ENCODE data around the gene RILPL2. TPM values are rescaled to one million over a fixed set of nuclear protein-coding genes. Genes with fewer than 3 reads are reported as not detected.
"Not testable (repeated sequence)": the region's sequence is repeated elsewhere in the genome, so short reads cannot be mapped to it uniquely, and the experiment has no call there.

Gene RILPL2
- total RNA-seq, 1 donor from 2014 or later, result 1.4 TPM

DNA sequence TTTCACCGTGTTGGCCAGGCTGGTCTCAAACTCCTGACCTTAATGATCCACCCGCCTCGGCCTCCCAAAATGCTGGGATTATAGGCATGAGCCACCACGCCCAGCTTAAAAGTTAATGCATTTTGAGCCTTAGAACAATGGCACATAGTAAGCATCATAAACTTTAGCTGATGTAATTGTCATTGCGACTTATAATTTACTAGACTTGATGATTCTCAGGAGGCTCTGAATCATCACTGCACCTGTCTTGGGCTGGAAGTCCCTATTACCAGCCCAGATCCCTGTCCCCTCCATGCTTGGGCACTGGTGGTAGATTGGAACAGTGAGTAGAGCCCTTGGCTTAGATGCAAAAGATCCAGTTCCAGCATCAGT lies 26.5 kb downstream of the RILPL2 start:
- peaks cover 13% of the 10 kb centered on the region for H3K36me3 Mint-ChIP-seq (ENCODE audit: low read depth, unreplicated experiment)
- H3K9me3 ChIP-seq (ENCODE audit: insufficient read depth, low read depth, low read length), result no peaks in the 10 kb centered on the region
- H2AFZ ChIP-seq (ENCODE audit: low read depth, low read length), result no peak overlapping the region
- H3K4me3 Mint-ChIP-seq (ENCODE audit: unreplicated experiment), result no peak overlapping the region
- H3K4me3 ChIP-seq (ENCODE audit: insufficient read depth, low read depth, low read length), result no peak overlapping the region
- no peaks in the 10 kb centered on the region for H4K20me1 ChIP-seq (ENCODE audit: insufficient read depth, low read length)
- no peaks in the 10 kb centered on the region for H3K4me1 Mint-ChIP-seq (ENCODE audit: low read depth, unreplicated experiment)
- no peak overlapping the region for H3K4me2 ChIP-seq (ENCODE audit: low read length)
- H3K9ac ChIP-seq (ENCODE audit: low read length), result no peak overlapping the region
- no peak for TF ChIP-seq EZH2 (IDR thresholded peaks at IDR 0.05; ENCODE audit: insufficient read depth, low read length)
- TF ChIP-seq, protein P1, sequence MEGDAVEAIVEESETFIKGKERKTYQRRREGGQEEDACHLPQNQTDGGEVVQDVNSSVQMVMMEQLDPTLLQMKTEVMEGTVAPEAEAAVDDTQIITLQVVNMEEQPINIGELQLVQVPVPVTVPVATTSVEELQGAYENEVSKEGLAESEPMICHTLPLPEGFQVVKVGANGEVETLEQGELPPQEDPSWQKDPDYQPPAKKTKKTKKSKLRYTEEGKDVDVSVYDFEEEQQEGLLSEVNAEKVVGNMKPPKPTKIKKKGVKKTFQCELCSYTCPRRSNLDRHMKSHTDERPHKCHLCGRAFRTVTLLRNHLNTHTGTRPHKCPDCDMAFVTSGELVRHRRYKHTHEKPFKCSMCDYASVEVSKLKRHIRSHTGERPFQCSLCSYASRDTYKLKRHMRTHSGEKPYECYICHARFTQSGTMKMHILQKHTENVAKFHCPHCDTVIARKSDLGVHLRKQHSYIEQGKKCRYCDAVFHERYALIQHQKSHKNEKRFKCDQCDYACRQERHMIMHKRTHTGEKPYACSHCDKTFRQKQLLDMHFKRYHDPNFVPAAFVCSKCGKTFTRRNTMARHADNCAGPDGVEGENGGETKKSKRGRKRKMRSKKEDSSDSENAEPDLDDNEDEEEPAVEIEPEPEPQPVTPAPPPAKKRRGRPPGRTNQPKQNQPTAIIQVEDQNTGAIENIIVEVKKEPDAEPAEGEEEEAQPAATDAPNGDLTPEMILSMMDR (IDR thresholded peaks at IDR 0.05; ENCODE audit: insufficient read depth, low read depth, low read length), result no peak
- peaks cover 13% of the 10 kb centered on the region for H3K36me3 ChIP-seq (ENCODE audit: insufficient read depth, low read length)
- H3K4me1 ChIP-seq (ENCODE audit: insufficient read depth, low read length), result no peaks in the 10 kb centered on the region
- no peak overlapping the region for H3K27ac ChIP-seq (ENCODE audit: low read depth, low read length)
- H3K9me3 Mint-ChIP-seq (ENCODE audit: unreplicated experiment), result no peaks in the 10 kb centered on the region
- DNase-seq (ENCODE audit: low read depth), result no peak
- no peaks in the 10 kb centered on the region for H3K27me3 ChIP-seq (ENCODE audit: insufficient read depth, low read length)
- H3K27me3 Mint-ChIP-seq (ENCODE audit: low read depth, unreplicated experiment), result no peaks in the 10 kb centered on the region
- no peak overlapping the region for H3K27ac Mint-ChIP-seq (ENCODE audit: unreplicated experiment)
- H3K79me2 ChIP-seq (ENCODE audit: insufficient read depth, low read length), result no peaks in the 10 kb centered on the region
- FAIRE-seq, result no peak

DNA sequence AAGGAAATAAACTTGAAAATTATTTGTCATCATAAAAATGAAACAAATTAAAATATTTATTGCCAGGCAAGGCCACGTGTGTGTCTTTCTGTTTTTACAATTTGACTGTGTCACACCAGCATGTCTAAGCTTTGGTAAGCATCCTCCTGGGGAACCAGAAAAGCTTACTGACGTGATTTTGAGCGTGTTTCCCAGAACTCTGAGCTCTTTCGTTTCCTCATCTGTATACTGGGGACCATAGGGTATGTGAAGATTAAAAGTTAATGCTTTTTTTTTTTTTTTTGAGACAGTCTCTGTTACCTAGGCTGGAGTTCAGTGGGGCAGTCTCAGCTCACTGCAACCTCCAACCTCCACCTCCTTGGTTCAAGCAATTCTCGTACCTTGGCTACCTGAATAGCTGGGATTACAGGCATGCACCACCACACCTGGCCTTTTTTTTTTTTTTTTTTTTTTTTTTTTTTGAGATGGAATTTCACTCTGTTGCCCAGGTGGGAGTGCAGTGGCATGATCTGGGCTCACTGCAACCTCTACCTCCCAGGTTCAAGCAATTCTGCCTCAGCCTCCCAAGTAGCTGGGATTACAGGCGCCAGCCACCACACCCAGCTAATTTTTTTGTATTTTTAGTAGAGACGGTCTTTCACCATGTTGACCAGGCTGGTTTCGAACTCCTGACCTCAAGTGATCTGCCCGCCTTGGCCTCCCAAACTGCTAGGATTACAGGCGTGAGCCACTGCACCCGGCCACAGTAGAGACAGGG lies 27.0 kb downstream of the RILPL2 start:
- H3K79me2 ChIP-seq (ENCODE audit: insufficient read depth, low read length); H3K9me3 Mint-ChIP-seq (ENCODE audit: unreplicated experiment); H3K4me3 ChIP-seq (ENCODE audit: insufficient read depth, low read depth, low read length); H3K4me3 Mint-ChIP-seq (ENCODE audit: unreplicated experiment); DNase-seq (ENCODE audit: low read depth); H3K9ac ChIP-seq (ENCODE audit: low read length); H3K27ac Mint-ChIP-seq (ENCODE audit: unreplicated experiment); H3K4me1 Mint-ChIP-seq (ENCODE audit: low read depth, unreplicated experiment); H3K4me2 ChIP-seq (ENCODE audit: low read length); H3K27ac ChIP-seq (ENCODE audit: low read depth, low read length); H2AFZ ChIP-seq (ENCODE audit: low read depth, low read length); H3K9me3 ChIP-seq (ENCODE audit: insufficient read depth, low read depth, low read length); H3K27me3 Mint-ChIP-seq (ENCODE audit: low read depth, unreplicated experiment); H3K4me1 ChIP-seq (ENCODE audit: insufficient read depth, low read length); H3K27me3 ChIP-seq (ENCODE audit: insufficient read depth, low read length); H4K20me1 ChIP-seq (ENCODE audit: insufficient read depth, low read length); FAIRE-seq: not testable (repeated sequence)
- H3K36me3 ChIP-seq (ENCODE audit: insufficient read depth, low read length), result peaks cover 19% of the 10 kb centered on the region
- peaks cover 13% of the 10 kb centered on the region for H3K36me3 Mint-ChIP-seq (ENCODE audit: low read depth, unreplicated experiment)

DNA sequence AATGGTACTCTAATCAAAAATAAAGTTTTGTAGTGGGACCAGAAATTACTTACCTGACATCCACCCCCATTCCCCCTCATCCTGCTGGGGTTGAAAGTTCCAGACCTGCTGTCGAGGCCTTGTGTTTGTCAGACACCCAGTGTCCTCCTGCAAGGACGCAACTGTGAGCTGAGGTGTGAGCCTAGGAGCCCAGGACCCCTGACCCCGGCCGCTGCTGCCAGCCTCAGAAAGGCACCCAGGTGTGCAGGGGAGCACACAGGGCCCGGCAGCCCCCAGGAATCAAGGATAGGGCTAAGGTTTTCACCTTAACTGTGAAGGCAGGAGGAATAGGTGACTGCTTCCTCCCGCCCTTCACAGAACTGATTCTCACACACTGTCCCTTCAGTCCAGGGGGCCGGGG lies 27.9 kb downstream of the RILPL2 start:
- not testable (repeated sequence) for H3K27ac ChIP-seq (ENCODE audit: low read depth, low read length); H3K27ac Mint-ChIP-seq (ENCODE audit: unreplicated experiment); H3K4me1 ChIP-seq (ENCODE audit: insufficient read depth, low read length); FAIRE-seq; H3K27me3 ChIP-seq (ENCODE audit: insufficient read depth, low read length); H3K4me1 Mint-ChIP-seq (ENCODE audit: low read depth, unreplicated experiment); H3K4me3 ChIP-seq (ENCODE audit: insufficient read depth, low read depth, low read length); H2AFZ ChIP-seq (ENCODE audit: low read depth, low read length); H3K27me3 Mint-ChIP-seq (ENCODE audit: low read depth, unreplicated experiment); DNase-seq (ENCODE audit: low read depth); H3K9me3 ChIP-seq (ENCODE audit: insufficient read depth, low read depth, low read length); H3K9me3 Mint-ChIP-seq (ENCODE audit: unreplicated experiment); H3K4me2 ChIP-seq (ENCODE audit: low read length); H4K20me1 ChIP-seq (ENCODE audit: insufficient read depth, low read length); H3K4me3 Mint-ChIP-seq (ENCODE audit: unreplicated experiment); H3K9ac ChIP-seq (ENCODE audit: low read length)
- H3K36me3 Mint-ChIP-seq (ENCODE audit: low read depth, unreplicated experiment), result peaks cover 18% of the 10 kb centered on the region
- H3K36me3 ChIP-seq (ENCODE audit: insufficient read depth, low read length), result peaks cover 27% of the 10 kb centered on the region
- peaks cover 11% of the 10 kb centered on the region for H3K79me2 ChIP-seq (ENCODE audit: insufficient read depth, low read length)

- not testable (repeated sequence) for H3K4me3 Mint-ChIP-seq (ENCODE audit: unreplicated experiment); H3K27me3 Mint-ChIP-seq (ENCODE audit: low read depth, unreplicated experiment); H3K4me2 ChIP-seq (ENCODE audit: low read length); H2AFZ ChIP-seq (ENCODE audit: low read depth, low read length); DNase-seq (ENCODE audit: low read depth); FAIRE-seq; H3K9me3 ChIP-seq (ENCODE audit: insufficient read depth, low read depth, low read length); H3K4me1 ChIP-seq (ENCODE audit: insufficient read depth, low read length); H3K9ac ChIP-seq (ENCODE audit: low read length); H3K27ac Mint-ChIP-seq (ENCODE audit: unreplicated experiment); H3K9me3 Mint-ChIP-seq (ENCODE audit: unreplicated experiment); H3K4me1 Mint-ChIP-seq (ENCODE audit: low read depth, unreplicated experiment); H3K27ac ChIP-seq (ENCODE audit: low read depth, low read length); H3K27me3 ChIP-seq (ENCODE audit: insufficient read depth, low read length); H3K4me3 ChIP-seq (ENCODE audit: insufficient read depth, low read depth, low read length)
- Histone ChIP-seq H3K79me2 (ENCODE audit: insufficient read depth, low read length) (peaks cover 18% of the 10 kb centered on the region), H3K36me3 (ENCODE audit: insufficient read depth, low read length) (peaks cover 30% of the 10 kb centered on the region), H4K20me1 (ENCODE audit: insufficient read depth, low read length) (peaks cover 16% of the 10 kb centered on the region)
- H3K36me3 Mint-ChIP-seq (ENCODE audit: low read depth, unreplicated experiment), result peaks cover 18% of the 10 kb centered on the region
Observed at GRCh38 chr12:123407934-123408333, 28.6 kb downstream of the RILPL2 start.

- not testable (repeated sequence) for H3K4me3 Mint-ChIP-seq (ENCODE audit: unreplicated experiment); H3K9ac ChIP-seq (ENCODE audit: low read length); H3K27me3 ChIP-seq (ENCODE audit: insufficient read depth, low read length); H3K9me3 Mint-ChIP-seq (ENCODE audit: unreplicated experiment); H3K27me3 Mint-ChIP-seq (ENCODE audit: low read depth, unreplicated experiment); H3K4me3 ChIP-seq (ENCODE audit: insufficient read depth, low read depth, low read length); DNase-seq (ENCODE audit: low read depth); H2AFZ ChIP-seq (ENCODE audit: low read depth, low read length); FAIRE-seq; H3K9me3 ChIP-seq (ENCODE audit: insufficient read depth, low read depth, low read length); H3K4me2 ChIP-seq (ENCODE audit: low read length); H3K27ac ChIP-seq (ENCODE audit: low read depth, low read length); H3K27ac Mint-ChIP-seq (ENCODE audit: unreplicated experiment); H3K4me1 Mint-ChIP-seq (ENCODE audit: low read depth, unreplicated experiment); H3K4me1 ChIP-seq (ENCODE audit: insufficient read depth, low read length)
- peaks cover 15% of the 10 kb centered on the region for H3K36me3 Mint-ChIP-seq (ENCODE audit: low read depth, unreplicated experiment)
- peaks cover 22% of the 10 kb centered on the region for H4K20me1 ChIP-seq (ENCODE audit: insufficient read depth, low read length)
- H3K79me2 ChIP-seq (ENCODE audit: insufficient read depth, low read length), result peaks cover 24% of the 10 kb centered on the region
- H3K36me3 ChIP-seq (ENCODE audit: insufficient read depth, low read length), result peaks cover 34% of the 10 kb centered on the region
Observed at GRCh38 chr12:123407269-123407668, 29.2 kb downstream of the RILPL2 start.

Measured in astrocyte (in vitro differentiated cells and primary cell).